ENCODE results near the gene RDX. TPM values are rescaled to one million over a fixed set of nuclear protein-coding genes. Genes with fewer than 3 reads are reported as not detected.
"Not testable (repeated sequence)": the region's sequence is repeated elsewhere in the genome, so short reads cannot be mapped to it uniquely, and the experiment has no call there.

The RDX gene
- total RNA-seq, 1 donor from 2014 or later: 88.2 TPM

GRCh38 chr11:110297076-110297725, 787 bp upstream of the RDX start:
- peak overlapping the region; percentile 93 for H3K4me3 ChIP-seq (ENCODE audit: low read depth, low read length)
- no peaks in the 10 kb centered on the region for H3K36me3 ChIP-seq (ENCODE audit: control insufficient read depth, insufficient read depth, low read length)
- H3K27me3 ChIP-seq (ENCODE audit: control insufficient read depth, insufficient read depth, low read length): no peaks in the 10 kb centered on the region
- no peak for TF ChIP-seq CTCF (IDR thresholded peaks at IDR 0.05; ENCODE audit: insufficient read depth, low read length, severe bottlenecking)
- DNase-seq (ENCODE audit: low read depth): peak; percentile 77
- FAIRE-seq: no peak

GRCh38 chr11:110295531-110296225, 736 bp downstream of the RDX start:
- TF ChIP-seq CTCF (IDR thresholded peaks at IDR 0.05; ENCODE audit: insufficient read depth, low read length, severe bottlenecking): no peak

GRCh38 chr11:110295086-110295485, 1.3 kb downstream of the RDX start:
- no peak for FAIRE-seq
- Histone ChIP-seq H3K36me3 (ENCODE audit: control insufficient read depth, insufficient read depth, low read length) (no peaks in the 10 kb centered on the region), H3K4me3 (ENCODE audit: low read depth, low read length) (peak overlapping the region; percentile 93), H3K27me3 (ENCODE audit: control insufficient read depth, insufficient read depth, low read length) (no peaks in the 10 kb centered on the region)
- no peak for TF ChIP-seq CTCF (IDR thresholded peaks at IDR 0.05; ENCODE audit: insufficient read depth, low read length, severe bottlenecking)
- DNase-seq (ENCODE audit: low read depth): no peak

More at GRCh38 chr11:110295531-110296225, 736 bp downstream of the RDX start:
- Histone ChIP-seq H3K27me3 (ENCODE audit: control insufficient read depth, insufficient read depth, low read length) (no peaks in the 10 kb centered on the region), H3K36me3 (ENCODE audit: control insufficient read depth, insufficient read depth, low read length) (no peaks in the 10 kb centered on the region), H3K4me3 (ENCODE audit: low read depth, low read length) (peak overlapping the region; percentile 93)
- no peak for FAIRE-seq
- no peak for DNase-seq (ENCODE audit: low read depth)

GRCh38 chr11:110294509-110294908, 1.9 kb downstream of the RDX start:
- DNase-seq (ENCODE audit: low read depth) (no peak), FAIRE-seq (no peak)
- H3K4me3 ChIP-seq (ENCODE audit: low read depth, low read length): peak overlapping the region; percentile 93
- no peaks in the 10 kb centered on the region for H3K27me3 ChIP-seq (ENCODE audit: control insufficient read depth, insufficient read depth, low read length)
- no peaks in the 10 kb centered on the region for H3K36me3 ChIP-seq (ENCODE audit: control insufficient read depth, insufficient read depth, low read length)
- TF ChIP-seq CTCF (IDR thresholded peaks at IDR 0.05; ENCODE audit: insufficient read depth, low read length, severe bottlenecking): no peak

GRCh38 chr11:110293389-110293788, 3.0 kb downstream of the RDX start:
- no peak overlapping the region for H3K4me3 ChIP-seq (ENCODE audit: low read depth, low read length)
- DNase-seq (ENCODE audit: low read depth) (no peak), FAIRE-seq (no peak)
- no peak for TF ChIP-seq CTCF (IDR thresholded peaks at IDR 0.05; ENCODE audit: insufficient read depth, low read length, severe bottlenecking)
- no peaks in the 10 kb centered on the region for H3K27me3 ChIP-seq (ENCODE audit: control insufficient read depth, insufficient read depth, low read length)
- H3K36me3 ChIP-seq (ENCODE audit: control insufficient read depth, insufficient read depth, low read length): no peaks in the 10 kb centered on the region

GRCh38 chr11:110292146-110292545, 4.3 kb downstream of the RDX start:
- DNase-seq (ENCODE audit: low read depth); H3K36me3 ChIP-seq (ENCODE audit: control insufficient read depth, insufficient read depth, low read length); H3K4me3 ChIP-seq (ENCODE audit: low read depth, low read length); FAIRE-seq; H3K27me3 ChIP-seq (ENCODE audit: control insufficient read depth, insufficient read depth, low read length): not testable (repeated sequence)
